ENCODE results near the gene NT5C3B. TPM values are rescaled to one million over a fixed set of nuclear protein-coding genes. Genes with fewer than 3 reads are reported as not detected.

NT5C3B gene
- total and polyA plus RNA-seq, 2 donors (not counting 3 experiments of a cell fraction or from before 2014, with no cell fraction given), result 67.3 to 92.5 TPM

DNA sequence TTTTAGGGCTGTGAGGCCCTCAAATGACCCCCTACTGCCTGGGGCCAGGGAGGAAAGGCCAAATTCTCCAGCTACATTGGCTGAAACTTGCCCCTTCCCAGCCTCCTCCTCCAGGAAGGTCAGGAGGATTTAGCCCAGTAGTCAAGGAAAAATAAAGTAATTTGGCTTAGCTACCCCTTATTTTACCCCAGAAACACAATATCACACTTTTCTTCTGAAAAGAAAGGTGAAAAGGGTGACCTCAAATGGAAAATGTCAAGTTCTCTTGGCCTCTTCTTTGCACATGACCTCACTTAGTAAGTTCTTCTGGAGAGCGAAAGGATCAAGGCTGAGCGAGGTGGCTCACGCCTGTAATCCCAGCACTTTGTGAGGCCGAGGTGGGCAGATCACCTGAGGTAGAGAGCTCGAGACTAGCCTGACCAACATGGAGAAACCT is 41.5 kb downstream of the NT5C3B start:
- ChIA-PET POLR2A (interaction anchor here (0.9 to 2.1 kb wide), 5 partner anchors 8 to 21 kb away, joined by 3 to 13 read pairs (median 3); partner anchors contain the start of gene JUP), CTCF (interaction anchor here (0.7 to 9.8 kb wide), 4 partner anchors 9 to 57 kb away, joined by 3 to 98 read pairs (median 4); partner anchors contain the start of gene JUP)
- no peak overlapping the region for H3K9ac ChIP-seq (replicated peaks; ENCODE audit: extremely low read depth, insufficient read depth, low read length)
- no peaks in the 10 kb centered on the region for H3K9me3 ChIP-seq (replicated peaks; ENCODE audit: control insufficient read depth, insufficient read depth, low read length)
- peaks cover 16% of the 10 kb centered on the region for H3K4me1 ChIP-seq (ENCODE audit: control insufficient read depth, extremely low read depth, insufficient read depth, low read length)
- H3K27ac ChIP-seq (ENCODE audit: insufficient read depth, low read depth, low read length), result no peak overlapping the region
- TF ChIP-seq, protein P1, sequence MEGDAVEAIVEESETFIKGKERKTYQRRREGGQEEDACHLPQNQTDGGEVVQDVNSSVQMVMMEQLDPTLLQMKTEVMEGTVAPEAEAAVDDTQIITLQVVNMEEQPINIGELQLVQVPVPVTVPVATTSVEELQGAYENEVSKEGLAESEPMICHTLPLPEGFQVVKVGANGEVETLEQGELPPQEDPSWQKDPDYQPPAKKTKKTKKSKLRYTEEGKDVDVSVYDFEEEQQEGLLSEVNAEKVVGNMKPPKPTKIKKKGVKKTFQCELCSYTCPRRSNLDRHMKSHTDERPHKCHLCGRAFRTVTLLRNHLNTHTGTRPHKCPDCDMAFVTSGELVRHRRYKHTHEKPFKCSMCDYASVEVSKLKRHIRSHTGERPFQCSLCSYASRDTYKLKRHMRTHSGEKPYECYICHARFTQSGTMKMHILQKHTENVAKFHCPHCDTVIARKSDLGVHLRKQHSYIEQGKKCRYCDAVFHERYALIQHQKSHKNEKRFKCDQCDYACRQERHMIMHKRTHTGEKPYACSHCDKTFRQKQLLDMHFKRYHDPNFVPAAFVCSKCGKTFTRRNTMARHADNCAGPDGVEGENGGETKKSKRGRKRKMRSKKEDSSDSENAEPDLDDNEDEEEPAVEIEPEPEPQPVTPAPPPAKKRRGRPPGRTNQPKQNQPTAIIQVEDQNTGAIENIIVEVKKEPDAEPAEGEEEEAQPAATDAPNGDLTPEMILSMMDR (IDR thresholded peaks at IDR 0.05; ENCODE audit: extremely low read depth in 1 of 2, insufficient read depth in 1 of 2, low read depth in 1 of 2, low read length in 2 of 2), result no peak
- TF ChIP-seq POLR2AphosphoS5 (IDR thresholded peaks at IDR 0.05; ENCODE audit: insufficient read depth, low read depth, low read length) (no peak), GATA2 (IDR thresholded peaks at IDR 0.05; ENCODE audit: insufficient read depth, insufficient read length, low read depth, low read length) (no peak), JUN (IDR thresholded peaks at IDR 0.05; ENCODE audit: borderline replicate concordance, insufficient read depth, insufficient read length, low read depth) (no peak), FOS (IDR thresholded peaks at IDR 0.05; ENCODE audit: borderline replicate concordance, insufficient read depth, low read length) (no peak), EZH2 (IDR thresholded peaks at IDR 0.05; ENCODE audit: borderline replicate concordance, low read depth, low read length, severe bottlenecking) (no peak), MYC (IDR thresholded peaks at IDR 0.05; ENCODE audit: low read depth, low read length) (no peak), POLR2A (IDR thresholded peaks at IDR 0.05; ENCODE audit: low read depth, low read length) (no peak), MAX (IDR thresholded peaks at IDR 0.05; ENCODE audit: insufficient read depth, insufficient read length) (no peak)
- H2AFZ ChIP-seq (ENCODE audit: low read depth, low read length), result no peak overlapping the region
- peaks cover 0 to 2% of the 10 kb centered on the region in 2 experiments for H3K27me3 ChIP-seq (ENCODE audit: control insufficient read depth in 2 of 2, insufficient read depth in 2 of 2, low read length in 2 of 2)
- no peak overlapping the region for H3K4me3 ChIP-seq (replicated peaks in 1 of 3; ENCODE audit: insufficient read depth in 1 of 3, low read depth in 1 of 3, low read length in 3 of 3)
- no peaks in the 10 kb centered on the region for H3K9me1 ChIP-seq (replicated peaks; ENCODE audit: control insufficient read depth, extremely low read depth, insufficient read depth, low read length)
- no peaks in the 10 kb centered on the region for H3K36me3 ChIP-seq (ENCODE audit: control insufficient read depth in 2 of 2, extremely low read depth in 1 of 2, insufficient read depth in 2 of 2, low read length in 2 of 2)
- intact Hi-C loops (cut with micrococcal nuclease), result no loop called here
- H3K79me2 ChIP-seq (ENCODE audit: control insufficient read depth, insufficient read depth, low read length), result no peaks in the 10 kb centered on the region
- H4K20me1 ChIP-seq (replicated peaks; ENCODE audit: control insufficient read depth, extremely low read depth, insufficient read depth, low read length), result no peaks in the 10 kb centered on the region
- BruUV-seq (replicated peaks), result no TSS peak
- FAIRE-seq (no peak), DNase-seq (ENCODE audit: low read depth, low spot score) (no peak)
- no peak overlapping the region for H3K4me2 ChIP-seq (ENCODE audit: insufficient read depth, low read length)
- dilution Hi-C loops (cut with MboI; ENCODE audit: extremely low pct_ligation_motif_present, low sequenced_read_pairs), result no loop called here

Measured in endothelial cell of umbilical vein (primary cell).